Renal cortical epithelial cell (primary cell): ENCODE results near the gene ANAPC2. TPM values are rescaled to one million over a fixed set of nuclear protein-coding genes. Genes with fewer than 3 reads are reported as not detected.

Source experiments
- DNase-seq: peaks from one replicate; pipeline ENCODE4 v3.0.0-alpha.2; 2011; ENCODE audit warnings: low read depth
- total RNA-seq: library from RNA; depleted of rRNA; stranded (reverse); fragments of >200 nt; gene quantifications from 2 replicates; pipeline ENCODE4 v1.2.3, GENCODE V29; 2014

Gene ANAPC2
- total RNA-seq, 1 donor from 2014 or later, result 28.9 TPM

GRCh38 chr9:137175345-137175961 lies 12.9 kb downstream of the ANAPC2 start:
- DNase-seq, result no peak

GRCh38 chr9:137174722-137175293 lies 13.6 kb downstream of the ANAPC2 start:
- no peak for DNase-seq

GRCh38 chr9:137173796-137174664 lies 14.3 kb downstream of the ANAPC2 start:
- DNase-seq, result no peak

- DNase-seq, result no peak
Observed at GRCh38 chr9:137172901-137173795, 15.2 kb downstream of the ANAPC2 start.

- no peak for DNase-seq
Observed at GRCh38 chr9:137171149-137171900, 17.0 kb downstream of the ANAPC2 start.

- DNase-seq, result no peak
Observed at GRCh38 chr9:137170486-137171148, 17.7 kb downstream of the ANAPC2 start.

- DNase-seq, result no peak
Observed at GRCh38 chr9:137169896-137170358, 18.4 kb downstream of the ANAPC2 start, which contains the start of gene LRRC26. Gene LRRC26, minus strand, starts transcription at chr9:137170051. Its CDS starts 108 bp downstream, at chr9:137169943.

GRCh38 chr9:137168904-137169856 lies 19.2 kb downstream of the ANAPC2 start:
- no peak for DNase-seq

GRCh38 chr9:137168573-137168903 lies 19.8 kb downstream of the ANAPC2 start:
- no peak for DNase-seq

- no peak for DNase-seq
Observed at GRCh38 chr9:137167747-137168572, 20.4 kb downstream of the ANAPC2 start.

GRCh38 chr9:137167277-137167746 lies 21.0 kb downstream of the ANAPC2 start:
- no peak for DNase-seq

GRCh38 chr9:137166380-137167229 lies 21.8 kb downstream of the ANAPC2 start:
- no peak for DNase-seq

GRCh38 chr9:137165250-137165836 lies 23.0 kb downstream of the ANAPC2 start:
- DNase-seq, result no peak

GRCh38 chr9:137164370-137165249 lies 23.8 kb downstream of the ANAPC2 start:
- DNase-seq, result no peak

GRCh38 chr9:137163805-137164204 lies 24.6 kb downstream of the ANAPC2 start:
- no peak for DNase-seq

GRCh38 chr9:137163365-137163715 lies 25.0 kb downstream of the ANAPC2 start:
- no peak for DNase-seq
